T-cell (primary cell): ENCODE results near the gene RASSF3. TPM values are rescaled to one million over a fixed set of nuclear protein-coding genes. Genes with fewer than 3 reads are reported as not detected.
"Not testable (repeated sequence)": the region's sequence is repeated elsewhere in the genome, so short reads cannot be mapped to it uniquely, and the experiment has no call there.

Experiments
- ATAC-seq, 4 experiments: fragments of 200-7000 bp in 3 of 4; fragments of 150-1000 bp in 1 of 4; cut with Tn5 transposase; replicated peaks in 1 of 4; 1 replicate in 3 of 4; 2 replicates in 1 of 4; pipeline ENCODE4 v1.10.0; 2021; ENCODE audit warnings: moderate library complexity in 3 of 4, mild to moderate bottlenecking in 2 of 4, moderate number of reproducible peaks in 1 of 4
- CTCF ChIA-PET, 2 donors: fragments of 300-600 bp; sonication (Branson Sonifier 250); formaldehyde crosslinking; loops; one replicate each; lab custom pipeline; 2022; ENCODE audit warnings: antibody characterized with exemption in 2 of 2; lab: Charles Lee
- POLR2A ChIA-PET, 2 donors: fragments of 300-600 bp; sonication (Branson Sonifier 250); formaldehyde crosslinking; loops; one replicate each; lab custom pipeline; 2022; ENCODE audit warnings: antibody characterized with exemption in 2 of 2; lab: Charles Lee
- DNase-seq, 35 experiments: peaks; one replicate each; pipeline versions ENCODE4 v3.0.0 to v3.0.0-alpha.2; 2013 to 2023
- H3K27ac ChIP-seq: one replicate; pipeline ENCODE4 v1.5.1; 2013; ENCODE audit warnings: low read length
- H3K27me3 ChIP-seq, 2 experiments: replicated peaks in 1 of 2; 1 replicate in 1 of 2; 2 replicates in 1 of 2; pipeline versions ENCODE4 v1.6.1 to v1.7.0; 2013; ENCODE audit warnings: low read length in 1 of 2, mixed read lengths in 1 of 2; ENCODE audit not compliant: control insufficient read depth in 2 of 2, insufficient read depth in 2 of 2; ENCODE audit errors: extremely low read depth in 1 of 2
- H3K36me3 ChIP-seq, 2 donors: 1 replicate in 1 of 2; 2 replicates in 1 of 2; pipeline versions ENCODE4 v1.6.1 to v1.7.0; 2013; ENCODE audit warnings: low read length in 1 of 2; ENCODE audit not compliant: control insufficient read depth in 2 of 2, insufficient read depth in 1 of 2; ENCODE audit errors: extremely low read depth in 1 of 2
- H3K4me1 ChIP-seq, 2 experiments: 1 replicate in 1 of 2; 2 replicates in 1 of 2; pipeline versions ENCODE4 v1.6.1 to v1.7.0; 2013; ENCODE audit warnings: low read length in 2 of 2, mixed read lengths in 1 of 2; ENCODE audit not compliant: insufficient read depth in 2 of 2, control insufficient read depth in 1 of 2; ENCODE audit errors: extremely low read depth in 1 of 2
- H3K4me3 ChIP-seq, 2 donors: 1 replicate in 1 of 2; 2 replicates in 1 of 2; pipeline versions ENCODE4 v1.5.1 to v1.7.0; 2013; ENCODE audit warnings: mild to moderate bottlenecking in 2 of 2, low read length in 1 of 2, moderate library complexity in 1 of 2; ENCODE audit not compliant: control insufficient read depth in 1 of 2; ENCODE audit errors: extremely low read depth in 1 of 2
- H3K9me3 ChIP-seq: 2 replicates; pipeline ENCODE4 v1.7.0; 2013
- H3K27ac Mint-ChIP-seq, 2 donors: one replicate each; pipeline ENCODE4 v1.8.0; 2020 to 2021; ENCODE audit warnings: mild to moderate bottlenecking in 2 of 2, mixed read lengths in 2 of 2
- H3K27me3 Mint-ChIP-seq, 2 donors: one replicate each; pipeline ENCODE4 v1.8.0; 2021 to 2022; ENCODE audit warnings: mixed read lengths in 2 of 2
- H3K36me3 Mint-ChIP-seq: one replicate; pipeline ENCODE4 v1.8.0; 2021; ENCODE audit warnings: mixed read lengths
- H3K4me1 Mint-ChIP-seq, 3 donors: one replicate each; pipeline ENCODE4 v1.8.0; 2020 to 2022; ENCODE audit warnings: mixed read lengths in 3 of 3, mild to moderate bottlenecking in 1 of 3
- H3K4me3 Mint-ChIP-seq, 3 donors: one replicate each; pipeline ENCODE4 v1.8.0; 2020 to 2022; ENCODE audit warnings: mild to moderate bottlenecking in 3 of 3, mixed read lengths in 3 of 3, moderate library complexity in 3 of 3
- H3K9me3 Mint-ChIP-seq, 3 donors: one replicate each; pipeline ENCODE4 v1.8.0; 2020 to 2022; ENCODE audit warnings: mixed read lengths in 3 of 3
- WGBS: methylation state at CpG from one replicate; pipeline ENCODE4 v1.1.5; 2013; ENCODE audit warnings: missing lambda C conversion rate; ENCODE audit not compliant: insufficient coverage; 5-methylcytosine and 5-hydroxymethylcytosine counted together
- total RNA-seq, 35 experiments: library from RNA in 6 of 35; stranded (reverse) in 6 of 35; fragments of 120-200 nt in 1 of 35; gene quantifications; one replicate each; pipeline versions ENCODE4 v1.2.1 to v1.2.4 and lab custom pipeline; 2013 to 2026

Gene RASSF3
- total RNA-seq, 5 donors from 2014 or later (not counting 1 experiment from before 2014, with no cell fraction given): 113 to 167 (median 149) TPM

GRCh38 chr12:64653907-64654306, 43.6 kb downstream of the RASSF3 start:
- not testable (repeated sequence) for H3K27ac ChIP-seq, H3K27me3 ChIP-seq, H3K9me3 ChIP-seq, H3K4me3 Mint-ChIP-seq, H3K9me3 Mint-ChIP-seq, DNase-seq, H3K4me3 ChIP-seq, H3K27me3 Mint-ChIP-seq, ATAC-seq
- Mint-ChIP-seq H3K27ac (peak overlapping the region; percentile 84 to 87), H3K4me1 (peaks cover 91 to 95% (median 94%) of the 10 kb centered on the region in 3 donors), H3K36me3 (peaks cover 46% of the 10 kb centered on the region)
- WGBS: no CpG with 5 or more reads among the region's 2 CpGs
- POLR2A ChIA-PET: interaction anchor here (0.5 to 0.7 kb wide), 2 partner anchors 12 kb away, joined by 4 read pairs; no protein-coding TSS in a partner anchor
- peaks cover 38 to 87% of the 10 kb centered on the region in 2 experiments for H3K4me1 ChIP-seq
- H3K36me3 ChIP-seq: peaks cover 0 to 14% of the 10 kb centered on the region in 2 donors
- CTCF ChIA-PET: interaction anchor here in 1 of 2 donors (0.5 kb wide), 1 partner anchor 142 kb away, joined by 3 read pairs; no protein-coding TSS in a partner anchor

GRCh38 chr12:64655141-64655540, 44.8 kb downstream of the RASSF3 start:
- Histone ChIP-seq H3K4me3 (no peak overlapping the region), H3K9me3 (no peaks in the 10 kb centered on the region), H3K36me3 (peaks cover 0 to 8% of the 10 kb centered on the region in 2 donors), H3K27me3 (no peaks in the 10 kb centered on the region), H3K27ac (peak overlapping the region; percentile 10), H3K4me1 (peaks cover 40 to 86% of the 10 kb centered on the region in 2 experiments)
- no peak for DNase-seq
- POLR2A ChIA-PET: interaction anchor here in 1 of 2 donors (0.5 kb wide), 1 partner anchor 12 kb away, joined by 5 read pairs; no protein-coding TSS in a partner anchor
- no peak for ATAC-seq
- no peaks in the 10 kb centered on the region for H3K9me3 Mint-ChIP-seq
- H3K4me1 Mint-ChIP-seq: peaks cover 92 to 95% (median 95%) of the 10 kb centered on the region in 3 donors
- peak overlapping the region; percentile 82 to 88 for H3K27ac Mint-ChIP-seq
- 80% methylated on average over 1 of the region's 3 CpGs for WGBS
- no peaks in the 10 kb centered on the region for H3K27me3 Mint-ChIP-seq
- H3K4me3 Mint-ChIP-seq: peak overlapping the region in 1 of 3 donors; percentile 32
- peaks cover 44% of the 10 kb centered on the region for H3K36me3 Mint-ChIP-seq
- CTCF ChIA-PET: interaction anchor here in 1 of 2 donors (0.7 kb wide), 1 partner anchor 1736 kb away, joined by 5 read pairs; no protein-coding TSS in a partner anchor

- WGBS: no CpG with 5 or more reads among the region's 1 CpG
- Histone ChIP-seq H3K4me1 (peaks cover 34 to 87% of the 10 kb centered on the region in 2 experiments), H3K27me3 (no peaks in the 10 kb centered on the region), H3K36me3 (peaks cover 0 to 11% of the 10 kb centered on the region in 2 donors), H3K9me3 (no peaks in the 10 kb centered on the region), H3K4me3 (no peak overlapping the region), H3K27ac (peak overlapping the region; percentile 63)
- Mint-ChIP-seq H3K27me3 (no peaks in the 10 kb centered on the region), H3K36me3 (peaks cover 37% of the 10 kb centered on the region), H3K4me1 (peaks cover 92 to 96% (median 95%) of the 10 kb centered on the region in 3 donors), H3K4me3 (peak overlapping the region in 1 of 3 donors; percentile 64), H3K27ac (peak overlapping the region; percentile 87 to 91), H3K9me3 (no peaks in the 10 kb centered on the region)
- DNase-seq (peak in 1 of 35 experiments; percentile 4), ATAC-seq (no peak)
- ChIA-PET POLR2A (interaction anchor here in 1 of 2 donors (0.6 kb wide), 1 partner anchor 13 kb away, joined by 4 read pairs; no protein-coding TSS in a partner anchor), CTCF (no interaction called here)
These were observed 46.1 kb downstream of the RASSF3 start for GRCh38 chr12:64656429-64656828.

- no peaks in the 10 kb centered on the region for H3K9me3 Mint-ChIP-seq
- Histone ChIP-seq H3K9me3 (no peaks in the 10 kb centered on the region), H3K27me3 (no peaks in the 10 kb centered on the region), H3K4me3 (no peak overlapping the region), H3K4me1 (peaks cover 25 to 77% of the 10 kb centered on the region in 2 experiments), H3K27ac (peak overlapping the region; percentile 63), H3K36me3 (peaks cover 0 to 11% of the 10 kb centered on the region in 2 donors)
- POLR2A ChIA-PET: interaction anchor here in 1 of 2 donors (1.6 kb wide), 1 partner anchor 11 kb away, joined by 4 read pairs; no protein-coding TSS in a partner anchor
- no peak for ATAC-seq
- H3K36me3 Mint-ChIP-seq: peaks cover 36% of the 10 kb centered on the region
- no peaks in the 10 kb centered on the region for H3K27me3 Mint-ChIP-seq
- CTCF ChIA-PET: interaction anchor here in 1 of 2 donors (0.8 kb wide), 1 partner anchor 9 kb away, joined by 3 read pairs; no protein-coding TSS in a partner anchor
- H3K27ac Mint-ChIP-seq: peak overlapping the region; percentile 87 to 91
- no peak for DNase-seq
- WGBS: no CpG with 5 or more reads among the region's 3 CpGs
- peaks cover 88 to 94% (median 92%) of the 10 kb centered on the region in 3 donors for H3K4me1 Mint-ChIP-seq
- H3K4me3 Mint-ChIP-seq: peak overlapping the region in 1 of 3 donors; percentile 64
These were observed 48.7 kb downstream of the RASSF3 start for GRCh38 chr12:64658892-64659481.

GRCh38 chr12:64660237-64661018, 50.1 kb downstream of the RASSF3 start:
- POLR2A ChIA-PET: interaction anchor here (0.5 to 0.7 kb wide), 5 partner anchors 9 to 53 kb away, joined by 3 to 10 read pairs (median 4); no protein-coding TSS in a partner anchor
- peaks cover 0 to 11% of the 10 kb centered on the region in 2 donors for H3K36me3 ChIP-seq

More at GRCh38 chr12:64660237-64661018, 50.1 kb downstream of the RASSF3 start:
- peak overlapping the region; percentile 69 to 86 for H3K27ac Mint-ChIP-seq
- DNase-seq (no peak), ATAC-seq (no peak)
- H3K9me3 ChIP-seq: no peaks in the 10 kb centered on the region
- WGBS: 40% methylated on average over 1 of the region's 6 CpGs
- H3K4me3 ChIP-seq: no peak overlapping the region
- peak overlapping the region; percentile 42 for H3K27ac ChIP-seq
- peak overlapping the region in 2 of 3 donors; percentile 3 to 38 for H3K4me3 Mint-ChIP-seq
- H3K9me3 Mint-ChIP-seq: no peaks in the 10 kb centered on the region
- H3K27me3 ChIP-seq: no peaks in the 10 kb centered on the region
- CTCF ChIA-PET: interaction anchor here (1.2 to 1.7 kb wide), 3 partner anchors 9 to 49 kb away, joined by 3 to 8 read pairs (median 4); no protein-coding TSS in a partner anchor
- H3K27me3 Mint-ChIP-seq: no peaks in the 10 kb centered on the region
- H3K4me1 Mint-ChIP-seq: peaks cover 91 to 95% (median 95%) of the 10 kb centered on the region in 3 donors
- peaks cover 34 to 82% of the 10 kb centered on the region in 2 experiments for H3K4me1 ChIP-seq
- H3K36me3 Mint-ChIP-seq: peaks cover 34% of the 10 kb centered on the region
